Kidney epithelial cell (primary cell): Measurements from ENCODE around the gene SMOC1. TPM values are rescaled to one million over a fixed set of nuclear protein-coding genes. Genes with fewer than 3 reads are reported as not detected.

ENCODE experiments used
- DNase-seq: peaks from one replicate; pipeline ENCODE4 v3.0.0-alpha.2; 2010; ENCODE audit warnings: low read depth
- H3K27me3 ChIP-seq: 2 replicates; pipeline ENCODE4 v1.6.0; 2011; ENCODE audit warnings: low read length; ENCODE audit not compliant: control insufficient read depth, insufficient read depth
- H3K36me3 ChIP-seq: 2 replicates; pipeline ENCODE4 v1.5.1; 2011; ENCODE audit warnings: low read length; ENCODE audit not compliant: control insufficient read depth, insufficient read depth
- H3K4me3 ChIP-seq: 2 replicates; pipeline ENCODE4 v1.5.1; 2011; ENCODE audit warnings: low read depth, mild to moderate bottlenecking, control low read depth, low read length
- total RNA-seq: library from RNA; depleted of rRNA; stranded (reverse); fragments of >200 nt; gene quantifications from 2 replicates; pipeline ENCODE4 v1.2.3, GENCODE V29; 2015
- TF ChIP-seq, protein P1 (sequence below): IDR thresholded peaks from 2 replicates; pipeline ENCODE4 v1.5.1; 2011; ENCODE audit warnings: mild to moderate bottlenecking, moderate library complexity, low read length, control low read depth, inconsistent platforms; ENCODE audit not compliant: insufficient read depth, poor library complexity, severe bottlenecking

Gene SMOC1
- total RNA-seq, 1 donor from 2014 or later = 2.7 TPM

GRCh38 chr14:70029296-70030132, 150.3 kb downstream of the SMOC1 start:
- Histone ChIP-seq H3K4me3 (no peak overlapping the region), H3K27me3 (no peaks in the 10 kb centered on the region), H3K36me3 (no peaks in the 10 kb centered on the region)
- no peak for DNase-seq
- TF ChIP-seq, protein P1, sequence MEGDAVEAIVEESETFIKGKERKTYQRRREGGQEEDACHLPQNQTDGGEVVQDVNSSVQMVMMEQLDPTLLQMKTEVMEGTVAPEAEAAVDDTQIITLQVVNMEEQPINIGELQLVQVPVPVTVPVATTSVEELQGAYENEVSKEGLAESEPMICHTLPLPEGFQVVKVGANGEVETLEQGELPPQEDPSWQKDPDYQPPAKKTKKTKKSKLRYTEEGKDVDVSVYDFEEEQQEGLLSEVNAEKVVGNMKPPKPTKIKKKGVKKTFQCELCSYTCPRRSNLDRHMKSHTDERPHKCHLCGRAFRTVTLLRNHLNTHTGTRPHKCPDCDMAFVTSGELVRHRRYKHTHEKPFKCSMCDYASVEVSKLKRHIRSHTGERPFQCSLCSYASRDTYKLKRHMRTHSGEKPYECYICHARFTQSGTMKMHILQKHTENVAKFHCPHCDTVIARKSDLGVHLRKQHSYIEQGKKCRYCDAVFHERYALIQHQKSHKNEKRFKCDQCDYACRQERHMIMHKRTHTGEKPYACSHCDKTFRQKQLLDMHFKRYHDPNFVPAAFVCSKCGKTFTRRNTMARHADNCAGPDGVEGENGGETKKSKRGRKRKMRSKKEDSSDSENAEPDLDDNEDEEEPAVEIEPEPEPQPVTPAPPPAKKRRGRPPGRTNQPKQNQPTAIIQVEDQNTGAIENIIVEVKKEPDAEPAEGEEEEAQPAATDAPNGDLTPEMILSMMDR = no peak

- DNase-seq = no peak
- Histone ChIP-seq H3K27me3 (no peaks in the 10 kb centered on the region), H3K4me3 (no peak overlapping the region), H3K36me3 (no peaks in the 10 kb centered on the region)
- TF ChIP-seq, protein P1 = no peak
Observed at GRCh38 chr14:70032016-70032415, 152.8 kb downstream of the SMOC1 start.

DNA sequence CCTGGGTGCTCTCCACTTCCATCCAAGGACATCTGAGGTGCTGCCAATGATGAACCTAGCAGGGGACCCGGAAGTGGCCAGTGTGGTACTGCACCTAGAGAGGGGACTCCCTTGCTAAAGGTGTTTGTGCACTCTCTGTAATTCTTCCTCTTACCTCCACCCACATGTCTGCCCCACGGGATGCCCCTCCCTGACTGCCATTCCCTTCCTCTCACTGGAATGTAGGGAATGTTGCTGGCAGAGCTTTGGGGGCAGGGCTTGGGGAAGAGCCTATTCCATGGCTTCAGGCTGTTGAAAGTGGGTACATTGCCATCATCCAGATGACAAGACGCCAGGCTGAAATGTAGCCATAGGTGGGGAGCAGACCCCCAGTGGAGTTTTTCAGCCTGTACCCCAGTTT, 153.2 kb downstream of the SMOC1 start:
- no peak for DNase-seq

DNA sequence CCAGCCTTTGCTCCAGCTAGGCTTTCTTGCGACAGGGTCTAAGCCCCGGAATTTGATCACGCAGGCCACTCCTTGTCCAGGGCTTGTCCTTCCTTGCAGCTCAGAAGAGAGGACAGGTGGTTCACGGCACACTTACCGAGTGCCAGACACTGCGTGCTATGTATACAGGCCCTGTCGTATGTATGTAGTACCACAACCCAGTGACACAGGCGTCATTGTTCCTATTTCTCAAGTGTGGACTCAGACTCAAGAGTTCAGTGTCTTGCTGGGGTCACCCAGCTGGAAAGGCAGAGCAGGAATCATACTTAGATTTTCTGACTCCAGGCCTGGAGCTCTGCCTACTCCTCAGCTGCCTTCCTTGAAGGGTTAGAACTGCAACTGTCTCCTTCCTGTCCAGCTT, 153.9 kb downstream of the SMOC1 start:
- no peak for DNase-seq
- Histone ChIP-seq H3K36me3 (no peaks in the 10 kb centered on the region), H3K27me3 (no peaks in the 10 kb centered on the region), H3K4me3 (no peak overlapping the region)
- TF ChIP-seq, protein P1 = no peak

More for the DNA sequence above, 153.2 kb downstream of the SMOC1 start:
- TF ChIP-seq, protein P1 = no peak
- Histone ChIP-seq H3K4me3 (no peak overlapping the region), H3K27me3 (no peaks in the 10 kb centered on the region), H3K36me3 (no peaks in the 10 kb centered on the region)

- Histone ChIP-seq H3K27me3 (no peaks in the 10 kb centered on the region), H3K36me3 (no peaks in the 10 kb centered on the region), H3K4me3 (no peak overlapping the region)
- TF ChIP-seq, protein P1 = no peak
- no peak for DNase-seq
Observed at GRCh38 chr14:70033561-70033960, 154.3 kb downstream of the SMOC1 start.

GRCh38 chr14:70034257-70034656, 155.0 kb downstream of the SMOC1 start:
- TF ChIP-seq, protein P1 = no peak
- no peak overlapping the region for H3K4me3 ChIP-seq
- H3K27me3 ChIP-seq = no peaks in the 10 kb centered on the region
- no peaks in the 10 kb centered on the region for H3K36me3 ChIP-seq
- DNase-seq = no peak
